ENCODE data around the gene IMPDH1.

Gene IMPDH1

DNA sequence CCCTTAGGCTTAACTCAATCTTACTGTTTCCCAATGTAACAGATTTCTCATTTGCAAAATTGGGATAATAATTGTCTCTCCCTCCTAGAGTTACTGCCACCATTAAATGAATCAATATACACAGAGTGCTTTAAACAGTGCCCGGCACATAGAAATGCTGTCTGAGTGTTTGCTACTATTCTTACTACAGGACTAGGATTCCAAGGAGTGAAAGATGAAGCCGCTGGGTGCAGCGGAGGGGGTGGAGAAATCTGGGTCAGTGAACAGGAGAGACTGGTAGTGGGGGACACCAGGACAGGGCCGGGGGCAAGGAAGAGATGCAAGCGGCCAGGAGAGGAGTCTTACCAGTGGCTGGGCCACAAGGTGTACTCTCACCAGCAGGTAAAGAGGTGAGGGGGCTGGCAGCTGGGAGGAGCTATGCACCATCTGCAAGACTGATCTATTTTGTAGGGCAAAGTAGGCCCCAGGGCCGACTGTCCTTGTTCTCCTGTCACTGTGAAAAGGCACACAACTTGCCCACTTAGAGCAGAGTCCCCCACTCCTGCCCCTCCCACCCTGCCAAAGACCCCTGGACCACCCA lies 29.8 kb downstream of the IMPDH1 start:
- TF ChIP-seq, protein P1, sequence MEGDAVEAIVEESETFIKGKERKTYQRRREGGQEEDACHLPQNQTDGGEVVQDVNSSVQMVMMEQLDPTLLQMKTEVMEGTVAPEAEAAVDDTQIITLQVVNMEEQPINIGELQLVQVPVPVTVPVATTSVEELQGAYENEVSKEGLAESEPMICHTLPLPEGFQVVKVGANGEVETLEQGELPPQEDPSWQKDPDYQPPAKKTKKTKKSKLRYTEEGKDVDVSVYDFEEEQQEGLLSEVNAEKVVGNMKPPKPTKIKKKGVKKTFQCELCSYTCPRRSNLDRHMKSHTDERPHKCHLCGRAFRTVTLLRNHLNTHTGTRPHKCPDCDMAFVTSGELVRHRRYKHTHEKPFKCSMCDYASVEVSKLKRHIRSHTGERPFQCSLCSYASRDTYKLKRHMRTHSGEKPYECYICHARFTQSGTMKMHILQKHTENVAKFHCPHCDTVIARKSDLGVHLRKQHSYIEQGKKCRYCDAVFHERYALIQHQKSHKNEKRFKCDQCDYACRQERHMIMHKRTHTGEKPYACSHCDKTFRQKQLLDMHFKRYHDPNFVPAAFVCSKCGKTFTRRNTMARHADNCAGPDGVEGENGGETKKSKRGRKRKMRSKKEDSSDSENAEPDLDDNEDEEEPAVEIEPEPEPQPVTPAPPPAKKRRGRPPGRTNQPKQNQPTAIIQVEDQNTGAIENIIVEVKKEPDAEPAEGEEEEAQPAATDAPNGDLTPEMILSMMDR (IDR thresholded peaks at IDR 0.05) = no peak

DNA sequence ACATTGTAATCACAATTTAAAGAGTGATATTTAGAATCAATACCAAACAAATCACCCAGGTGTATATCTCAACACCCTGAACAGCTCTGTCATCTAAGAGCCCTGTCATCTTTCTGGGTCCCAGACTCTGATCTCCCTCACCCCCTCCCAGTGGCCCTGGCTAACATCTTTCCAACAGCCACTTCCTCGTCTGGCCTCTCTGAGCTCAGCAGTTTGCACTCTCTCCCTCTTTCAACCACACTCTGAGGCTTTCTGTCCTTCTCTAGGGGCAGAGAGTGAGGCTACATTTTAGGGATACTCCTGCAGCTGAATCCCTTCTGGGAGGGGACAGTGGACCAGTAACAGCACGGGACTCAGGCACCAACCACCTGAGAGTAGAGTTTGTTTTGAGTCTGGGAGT lies 31.1 kb downstream of the IMPDH1 start:
- TF ChIP-seq, protein P1 (IDR thresholded peaks at IDR 0.05) = no peak

DNA sequence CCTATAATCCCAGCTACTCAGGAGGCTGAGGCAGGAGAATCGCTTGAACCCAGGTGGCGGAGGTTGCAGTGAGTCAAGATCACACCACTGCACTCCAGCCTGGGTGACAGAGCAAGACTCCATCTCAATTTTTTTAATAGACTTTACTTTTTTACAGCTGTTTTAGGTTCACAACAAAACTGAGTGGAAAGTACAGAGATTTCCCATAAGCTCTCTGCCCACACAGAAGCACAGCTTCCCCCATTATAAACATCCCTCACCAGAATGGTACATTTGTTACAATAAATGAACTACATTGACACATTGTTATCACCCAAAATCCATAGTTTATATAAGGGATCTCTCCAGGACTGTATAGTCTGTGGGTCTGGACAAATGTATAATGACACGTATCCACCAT lies 33.7 kb downstream of the IMPDH1 start:
- TF ChIP-seq, protein P1 (IDR thresholded peaks at IDR 0.05) = no peak

GRCh38 chr7:128374041-128374440 lies 35.7 kb downstream of the IMPDH1 start:
- TF ChIP-seq, protein P1 (IDR thresholded peaks at IDR 0.05) = no peak

DNA sequence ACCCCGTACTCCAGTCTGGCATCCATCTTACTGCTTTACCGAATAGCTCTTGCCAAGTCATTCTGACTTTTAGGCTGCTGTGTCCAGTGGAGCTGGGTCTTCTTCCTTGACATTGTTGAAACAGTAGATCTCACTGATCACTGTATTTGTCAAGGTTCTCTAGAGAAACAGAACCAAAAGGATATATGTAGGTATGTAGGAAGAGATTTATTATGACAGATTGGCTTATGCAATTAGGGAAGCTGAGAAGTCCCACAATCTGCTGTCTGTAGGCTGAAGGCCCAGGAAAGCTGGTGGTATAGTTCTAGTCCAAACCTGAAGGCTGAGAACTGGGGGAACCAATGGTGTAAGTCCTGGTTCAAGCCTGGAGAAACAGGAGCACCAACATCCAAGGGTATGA lies 36.2 kb downstream of the IMPDH1 start:
- TF ChIP-seq, protein P1 (IDR thresholded peaks at IDR 0.05) = no peak

DNA sequence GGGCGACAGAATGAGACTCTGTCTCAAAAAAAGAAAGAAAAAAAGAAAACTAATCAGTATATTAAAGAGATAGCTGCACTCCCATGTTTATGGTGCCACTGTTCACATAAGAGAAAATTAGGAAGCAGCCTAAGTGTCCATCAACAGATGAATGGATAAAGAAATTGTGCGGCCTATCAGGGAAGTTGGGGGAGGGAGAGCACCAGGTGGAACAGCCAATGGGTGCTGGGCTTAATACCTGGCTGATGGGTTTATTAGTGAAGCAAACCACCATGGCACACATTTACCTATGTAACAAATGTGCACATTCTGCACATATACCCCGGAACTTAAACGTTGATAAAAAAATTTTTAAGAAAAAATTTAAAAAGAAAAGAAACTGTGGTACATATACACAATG lies 39.3 kb downstream of the IMPDH1 start:
- TF ChIP-seq, protein P1 (IDR thresholded peaks at IDR 0.05) = no peak

GRCh38 chr7:128366986-128367385 lies 42.8 kb downstream of the IMPDH1 start:
- TF ChIP-seq, protein P1 (IDR thresholded peaks at IDR 0.05) = no peak

DNA sequence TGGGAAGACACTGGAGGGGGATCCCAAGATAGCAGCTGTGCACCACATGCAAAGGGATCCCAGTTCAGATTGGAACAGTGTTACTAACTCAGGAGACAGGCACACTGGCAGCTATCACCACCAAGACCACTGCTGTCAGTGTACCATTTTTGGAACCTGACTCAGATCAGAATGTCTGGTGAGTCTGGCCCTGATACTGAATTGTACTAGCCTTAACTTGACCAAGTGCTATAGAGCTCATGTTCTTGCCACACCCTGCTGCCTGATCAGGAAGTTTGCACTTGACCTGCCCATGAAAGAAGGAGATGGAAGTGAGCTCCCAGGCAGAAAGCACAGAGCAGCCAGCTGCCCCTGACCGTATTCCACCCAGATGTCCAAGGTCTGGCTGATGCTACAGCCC lies 43.5 kb downstream of the IMPDH1 start:
- TF ChIP-seq, protein P1 (IDR thresholded peaks at IDR 0.05) = no peak

All from LNCAP (cell line).